GM12878 (cell line): Measurements from ENCODE around the gene SRPK2.
"Not testable (repeated sequence)": the region's sequence is repeated elsewhere in the genome, so short reads cannot be mapped to it uniquely, and the experiment has no call there.

Source experiments
- BCLAF1 ChIP-seq: fragments of 450-650 bp; IDR thresholded peaks from 2 replicates; pipeline ENCODE4 v1.6.1; 2017; ENCODE audit warnings: antibody characterized with exemption, mild to moderate bottlenecking, moderate library complexity
- CEBPB ChIP-seq, 2 experiments: fragments of 150-350 bp in 1 of 2; IDR thresholded peaks; 2 replicates each; pipeline ENCODE4 v1.6.1; 2012 to 2014; ENCODE audit warnings: low read depth in 2 of 2, low read length in 2 of 2, borderline replicate concordance in 1 of 2, inconsistent platforms in 1 of 2
- CTCF ChIP-seq, 3 experiments: IDR thresholded peaks in 2 of 3; conservative IDR thresholded peaks in 1 of 3; 2 replicates each; pipeline ENCODE4 v1.5.1; 2011; ENCODE audit warnings: low read depth in 3 of 3, low read length in 3 of 3, mild to moderate bottlenecking in 3 of 3, control low read depth in 2 of 3, moderate library complexity in 2 of 3, inconsistent platforms in 1 of 3, mixed read lengths in 1 of 3; ENCODE audit not compliant: control insufficient read depth in 2 of 3, insufficient read depth in 1 of 3; ENCODE audit errors: extremely low read depth in 1 of 3
- ESRRA ChIP-seq: IDR thresholded peaks from 2 replicates; pipeline ENCODE4 v1.6.1; 2012; ENCODE audit warnings: mild to moderate bottlenecking, low read length, improper control_type of control experiment
- FOXM1 ChIP-seq: IDR thresholded peaks from 2 replicates; pipeline ENCODE4 v1.6.1; 2012; ENCODE audit warnings: low read depth, mild to moderate bottlenecking, inconsistent platforms, low read length, moderate library complexity
- NFXL1 ChIP-seq: fragments of 450-650 bp; IDR thresholded peaks from 2 replicates; pipeline ENCODE4 v1.6.1; 2017; ENCODE audit warnings: antibody characterized with exemption, mild to moderate bottlenecking, borderline replicate concordance
- RFX5 ChIP-seq: IDR thresholded peaks from 2 replicates; pipeline ENCODE4 v1.6.1; 2011; ENCODE audit warnings: low read depth, low read length, improper control_type of control experiment
- USF2 ChIP-seq: IDR thresholded peaks from 2 replicates; pipeline ENCODE4 v1.6.1; 2011; ENCODE audit warnings: low read depth, low read length, improper control_type of control experiment, borderline replicate concordance

GRCh38 chr7:105258919-105259318 is 129.8 kb downstream of the SRPK2 start:
- TF ChIP-seq USF2; CTCF (IDR thresholded peaks at IDR 0.05 in 2 of 3, conservative IDR thresholded peaks at IDR 0.05 in 1 of 3; ENCODE audit: control insufficient read depth in 2 of 3, extremely low read depth in 1 of 3, insufficient read depth in 1 of 3, low read depth in 3 of 3, low read length in 3 of 3); NFXL1; BCLAF1; RFX5; ESRRA; FOXM1; CEBPB (IDR thresholded peaks at IDR 0.05; ENCODE audit: borderline replicate concordance in 1 of 2, low read depth in 2 of 2, low read length in 2 of 2): not testable (repeated sequence)
